ENCODE results near the gene ACOX2.
A peak's percentile ranks its signal among the peaks of the same experiment; 100 is the strongest.

Gene ACOX2

GRCh38 chr3:58502872-58503271 is 34.1 kb downstream of the ACOX2 start:
- no peak for DNase-seq (ENCODE audit: low spot score)

GRCh38 chr3:58497097-58497496 is 39.9 kb downstream of the ACOX2 start:
- DNase-seq (ENCODE audit: low spot score), result no peak

- DNase-seq (ENCODE audit: low spot score), result no peak
Observed at GRCh38 chr3:58496206-58496857, 40.7 kb downstream of the ACOX2 start.

GRCh38 chr3:58495101-58495500 is 41.9 kb downstream of the ACOX2 start:
- DNase-seq (ENCODE audit: low spot score), result no peak

GRCh38 chr3:58494107-58494506 is 42.9 kb downstream of the ACOX2 start:
- DNase-seq (ENCODE audit: low spot score), result no peak

- DNase-seq (ENCODE audit: low spot score), result peak; percentile 9
Observed at GRCh38 chr3:58492494-58492905, 44.5 kb downstream of the ACOX2 start.

GRCh38 chr3:58491506-58492402 is 45.2 kb downstream of the ACOX2 start, which contains the start of gene KCTD6:
TSS of gene KCTD6 (plus strand) at chr3:58492096. CDS start at chr3:58498756, 6,660 bp downstream.
- DNase-seq (ENCODE audit: low spot score), result peak; percentile 89

GRCh38 chr3:58490860-58491501 is 46.0 kb downstream of the ACOX2 start:
- DNase-seq (ENCODE audit: low spot score), result no peak

- DNase-seq (ENCODE audit: low spot score), result no peak
Observed at GRCh38 chr3:58488967-58489366, 48.0 kb downstream of the ACOX2 start.

GRCh38 chr3:58487140-58487886 is 49.7 kb downstream of the ACOX2 start:
- DNase-seq (ENCODE audit: low spot score), result no peak

- no peak for DNase-seq (ENCODE audit: low spot score)
Observed at GRCh38 chr3:58485801-58486435, 51.1 kb downstream of the ACOX2 start.

GRCh38 chr3:58484722-58485069 is 52.3 kb downstream of the ACOX2 start:
- no peak for DNase-seq (ENCODE audit: low spot score)

GRCh38 chr3:58484045-58484721 is 52.8 kb downstream of the ACOX2 start:
- no peak for DNase-seq (ENCODE audit: low spot score)

- DNase-seq (ENCODE audit: low spot score), result no peak
Observed at GRCh38 chr3:58482917-58483636, 53.9 kb downstream of the ACOX2 start.

GRCh38 chr3:58480309-58480708 is 56.7 kb downstream of the ACOX2 start:
- no peak for DNase-seq (ENCODE audit: low spot score)

- no peak for DNase-seq (ENCODE audit: low spot score)
Observed at GRCh38 chr3:58478781-58479180, 58.2 kb downstream of the ACOX2 start.

- DNase-seq (ENCODE audit: low spot score), result no peak
Observed at GRCh38 chr3:58474967-58475578, 61.9 kb downstream of the ACOX2 start.

GRCh38 chr3:58474348-58474911 is 62.6 kb downstream of the ACOX2 start:
- DNase-seq (ENCODE audit: low spot score), result no peak

- DNase-seq (ENCODE audit: low spot score), result no peak
Observed at GRCh38 chr3:58473275-58473674, 63.7 kb downstream of the ACOX2 start.
